Measurements from ENCODE around the gene MTSS2. TPM values are rescaled to one million over a fixed set of nuclear protein-coding genes. Genes with fewer than 3 reads are reported as not detected.

The MTSS2 gene
- total RNA-seq, 1 donor from 2014 or later, result 82.6 TPM

DNA sequence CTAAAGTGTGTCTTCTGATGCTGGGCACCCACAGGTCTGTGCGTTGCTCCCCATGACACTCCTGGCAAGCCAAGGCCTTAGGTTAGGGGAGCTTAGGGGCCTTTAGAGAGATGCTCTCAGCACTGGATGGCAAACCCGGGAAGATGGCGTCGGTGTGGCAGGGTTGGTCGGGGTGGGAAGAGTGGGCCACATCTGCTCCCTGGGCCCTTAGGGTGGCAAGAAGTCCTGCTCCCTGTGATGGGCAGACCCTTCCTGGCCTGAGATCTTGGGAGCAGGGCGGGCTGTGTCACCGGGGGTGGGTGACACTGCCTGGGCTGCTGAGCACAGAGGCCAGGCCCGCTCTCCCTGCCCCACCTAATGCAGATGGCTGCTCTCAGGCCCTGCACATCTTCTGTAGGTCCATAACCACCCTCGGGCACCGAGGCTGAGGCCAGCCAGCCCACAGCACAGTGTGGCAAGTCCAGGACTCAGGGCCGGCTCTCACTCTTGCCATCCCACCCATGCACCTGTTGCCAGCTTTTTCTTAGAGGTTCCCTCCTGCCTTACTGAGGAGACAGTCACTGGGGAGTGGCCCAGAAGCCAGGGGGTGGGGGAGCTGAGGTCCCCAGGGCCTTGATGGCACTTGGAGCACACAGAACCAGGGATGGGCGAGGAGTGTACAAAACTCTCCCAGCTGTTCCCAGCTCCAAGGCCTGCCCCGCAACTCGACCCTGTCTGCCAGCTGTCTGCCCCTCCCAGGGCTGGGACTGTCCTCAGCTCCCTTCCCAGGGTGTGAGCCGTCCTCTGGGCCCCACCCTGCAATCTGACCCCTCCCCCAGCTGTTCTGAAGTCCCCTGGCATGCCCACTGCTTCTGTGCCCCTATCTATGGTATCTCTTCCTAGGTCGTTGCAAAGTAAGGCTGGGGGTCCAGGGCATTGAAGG, 4.4 kb upstream of the MTSS2 start:
- no peak overlapping the region for H3K4me3 Mint-ChIP-seq (ENCODE audit: unreplicated experiment)
- peaks cover 24% of the 10 kb centered on the region for H3K27me3 Mint-ChIP-seq (ENCODE audit: unreplicated experiment)
- no peaks in the 10 kb centered on the region for H3K9me3 Mint-ChIP-seq (ENCODE audit: unreplicated experiment)
- H3K36me3 Mint-ChIP-seq (ENCODE audit: low read depth, unreplicated experiment), result peaks cover 3% of the 10 kb centered on the region
- H3K4me1 Mint-ChIP-seq (ENCODE audit: unreplicated experiment), result peaks cover 32% of the 10 kb centered on the region
- TF ChIP-seq, protein P1, sequence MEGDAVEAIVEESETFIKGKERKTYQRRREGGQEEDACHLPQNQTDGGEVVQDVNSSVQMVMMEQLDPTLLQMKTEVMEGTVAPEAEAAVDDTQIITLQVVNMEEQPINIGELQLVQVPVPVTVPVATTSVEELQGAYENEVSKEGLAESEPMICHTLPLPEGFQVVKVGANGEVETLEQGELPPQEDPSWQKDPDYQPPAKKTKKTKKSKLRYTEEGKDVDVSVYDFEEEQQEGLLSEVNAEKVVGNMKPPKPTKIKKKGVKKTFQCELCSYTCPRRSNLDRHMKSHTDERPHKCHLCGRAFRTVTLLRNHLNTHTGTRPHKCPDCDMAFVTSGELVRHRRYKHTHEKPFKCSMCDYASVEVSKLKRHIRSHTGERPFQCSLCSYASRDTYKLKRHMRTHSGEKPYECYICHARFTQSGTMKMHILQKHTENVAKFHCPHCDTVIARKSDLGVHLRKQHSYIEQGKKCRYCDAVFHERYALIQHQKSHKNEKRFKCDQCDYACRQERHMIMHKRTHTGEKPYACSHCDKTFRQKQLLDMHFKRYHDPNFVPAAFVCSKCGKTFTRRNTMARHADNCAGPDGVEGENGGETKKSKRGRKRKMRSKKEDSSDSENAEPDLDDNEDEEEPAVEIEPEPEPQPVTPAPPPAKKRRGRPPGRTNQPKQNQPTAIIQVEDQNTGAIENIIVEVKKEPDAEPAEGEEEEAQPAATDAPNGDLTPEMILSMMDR (IDR thresholded peaks at IDR 0.05; ENCODE audit: unreplicated experiment), result no peak
- H3K27ac Mint-ChIP-seq (ENCODE audit: unreplicated experiment), result no peak overlapping the region
- DNase-seq (ENCODE audit: low spot score), result no peak

DNA sequence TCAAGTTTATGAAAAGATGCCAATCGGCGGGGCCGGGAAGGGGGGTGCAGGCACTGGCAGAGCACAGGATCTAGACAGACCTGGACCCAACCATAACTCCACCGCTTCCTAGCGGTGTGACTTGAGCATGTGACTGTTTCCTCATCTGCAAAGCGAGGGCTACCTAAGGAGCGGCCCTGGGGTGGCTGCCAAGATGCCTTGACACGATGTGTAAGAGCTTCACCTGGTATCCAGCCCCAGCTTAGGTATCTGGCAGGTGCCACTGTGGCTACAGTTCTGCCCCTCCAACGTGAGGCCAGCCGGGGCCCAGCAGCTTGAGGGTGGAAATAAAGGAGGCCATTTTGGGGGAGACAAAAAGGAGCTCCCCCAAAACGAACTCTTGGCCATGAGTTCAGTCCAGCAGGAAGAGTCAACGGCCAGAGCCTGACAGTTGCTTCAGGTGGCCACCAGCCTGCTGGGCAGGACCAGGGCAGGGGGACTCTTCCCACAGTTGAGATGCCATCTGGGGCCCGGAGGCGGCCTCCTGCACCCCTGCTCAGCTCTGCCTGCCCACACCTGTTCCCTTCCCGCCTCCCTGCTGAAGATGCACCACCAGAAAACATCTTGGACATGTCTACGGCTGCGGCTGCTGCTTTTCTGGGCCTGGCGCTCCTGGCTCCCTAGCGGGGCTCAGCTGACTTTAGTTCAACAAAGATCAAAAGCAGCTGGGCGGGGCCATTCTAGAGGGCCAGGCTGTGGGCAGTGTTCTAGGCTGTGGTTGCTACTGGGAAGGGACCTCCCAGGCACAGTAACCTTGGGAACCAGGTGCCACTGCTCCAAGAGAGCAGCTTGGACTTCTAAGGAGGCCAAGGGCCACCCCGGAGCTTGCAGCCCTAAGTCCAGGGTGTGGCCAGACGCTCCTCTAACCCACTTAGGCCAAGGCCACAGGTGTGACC, 3.4 kb upstream of the MTSS2 start:
- no peak overlapping the region for H3K4me3 Mint-ChIP-seq (ENCODE audit: unreplicated experiment)
- H3K4me1 Mint-ChIP-seq (ENCODE audit: unreplicated experiment), result peaks cover 29% of the 10 kb centered on the region
- no peak for DNase-seq (ENCODE audit: low spot score)
- no peaks in the 10 kb centered on the region for H3K9me3 Mint-ChIP-seq (ENCODE audit: unreplicated experiment)
- H3K27ac Mint-ChIP-seq (ENCODE audit: unreplicated experiment), result no peak overlapping the region
- TF ChIP-seq, protein P1 (IDR thresholded peaks at IDR 0.05; ENCODE audit: unreplicated experiment), result no peak
- H3K27me3 Mint-ChIP-seq (ENCODE audit: unreplicated experiment), result peaks cover 20% of the 10 kb centered on the region
- peaks cover 3% of the 10 kb centered on the region for H3K36me3 Mint-ChIP-seq (ENCODE audit: low read depth, unreplicated experiment)

DNA sequence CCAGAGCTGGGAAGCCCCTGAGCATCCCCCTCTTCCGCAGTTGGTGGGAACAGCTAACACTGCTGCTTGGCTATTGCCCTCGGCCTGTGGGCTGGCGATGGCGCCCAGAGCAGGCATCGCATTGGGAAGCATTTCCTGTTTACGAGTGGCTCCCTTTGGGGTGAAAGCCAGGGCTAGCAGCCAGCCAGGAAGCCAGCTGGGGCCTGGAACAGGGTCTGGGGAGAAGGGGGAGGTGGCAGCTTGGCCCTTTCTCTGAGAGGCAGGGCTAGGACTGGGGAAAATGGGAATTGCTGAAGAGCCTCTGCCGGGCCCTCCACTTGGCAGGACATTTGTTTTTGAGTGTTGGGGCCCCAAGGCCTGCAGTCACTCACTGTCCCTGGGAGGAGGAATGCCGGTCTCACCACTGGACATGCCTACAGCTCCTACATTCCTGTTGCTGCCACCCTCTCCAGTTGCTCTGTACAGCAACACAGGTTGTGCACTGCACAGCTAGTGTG, 2.4 kb upstream of the MTSS2 start:
- Mint-ChIP-seq H3K27me3 (ENCODE audit: unreplicated experiment) (peaks cover 20% of the 10 kb centered on the region), H3K4me1 (ENCODE audit: unreplicated experiment) (peaks cover 34% of the 10 kb centered on the region), H3K9me3 (ENCODE audit: unreplicated experiment) (no peaks in the 10 kb centered on the region), H3K27ac (ENCODE audit: unreplicated experiment) (peak overlapping the region; percentile 57), H3K36me3 (ENCODE audit: low read depth, unreplicated experiment) (peaks cover 3% of the 10 kb centered on the region), H3K4me3 (ENCODE audit: unreplicated experiment) (no peak overlapping the region)
- DNase-seq (ENCODE audit: low spot score), result no peak
- TF ChIP-seq, protein P1 (IDR thresholded peaks at IDR 0.05; ENCODE audit: unreplicated experiment), result no peak

DNA sequence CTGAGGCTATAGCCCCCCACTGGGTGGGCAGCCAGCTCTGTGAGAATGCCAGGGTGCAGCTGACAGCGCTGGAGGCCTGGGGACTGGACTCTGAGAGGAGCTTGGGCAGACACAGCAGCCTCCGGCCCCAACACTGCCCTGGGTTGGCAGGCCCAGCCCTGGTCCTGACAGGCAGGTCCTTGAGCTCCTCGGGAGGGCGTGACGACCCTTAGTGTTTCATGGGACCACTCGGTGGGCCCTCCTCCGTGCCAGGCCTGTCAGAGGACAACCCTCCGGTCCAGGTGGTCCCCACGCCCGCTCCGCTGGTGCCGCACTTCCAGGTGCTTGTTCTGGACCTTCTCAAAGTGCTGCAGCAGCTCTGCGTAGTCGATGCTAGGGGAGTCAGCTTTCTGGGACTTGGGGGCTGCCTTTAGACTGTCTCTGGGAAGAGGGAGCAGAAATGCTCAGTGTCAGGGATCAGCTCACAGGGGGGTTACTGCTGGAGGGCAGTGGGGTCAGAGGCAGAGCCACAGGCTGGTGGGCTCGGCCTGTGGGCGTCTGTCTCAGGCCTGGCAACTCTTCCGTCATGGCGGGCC, 1.9 kb upstream of the MTSS2 start:
- TF ChIP-seq, protein P1 (IDR thresholded peaks at IDR 0.05; ENCODE audit: unreplicated experiment), result no peak
- H3K4me3 Mint-ChIP-seq (ENCODE audit: unreplicated experiment), result peak overlapping the region; percentile 73
- no peaks in the 10 kb centered on the region for H3K36me3 Mint-ChIP-seq (ENCODE audit: low read depth, unreplicated experiment)
- DNase-seq (ENCODE audit: low spot score), result no peak
- peaks cover 20% of the 10 kb centered on the region for H3K27me3 Mint-ChIP-seq (ENCODE audit: unreplicated experiment)
- no peaks in the 10 kb centered on the region for H3K9me3 Mint-ChIP-seq (ENCODE audit: unreplicated experiment)
- H3K4me1 Mint-ChIP-seq (ENCODE audit: unreplicated experiment), result peaks cover 33% of the 10 kb centered on the region
- peak overlapping the region; percentile 75 for H3K27ac Mint-ChIP-seq (ENCODE audit: unreplicated experiment)
